Bronchial epithelial cell (primary cell): ENCODE data around the gene MRTFB. TPM values are rescaled to one million over a fixed set of nuclear protein-coding genes. Genes with fewer than 3 reads are reported as not detected.
"Not testable (repeated sequence)": the region's sequence is repeated elsewhere in the genome, so short reads cannot be mapped to it uniquely, and the experiment has no call there.

Experiments used
- DNase-seq: peaks from one replicate; pipeline ENCODE4 v3.0.0-alpha.2; 2010; ENCODE audit warnings: low read depth
- FAIRE-seq: peaks from 2 replicates; lab custom pipeline; 2011; peaks lifted over from hg19 to GRCh38; lab: Jason Lieb, UNC
- H3K27me3 ChIP-seq: 2 replicates; pipeline ENCODE4 v1.5.1; 2011; ENCODE audit warnings: low read length; ENCODE audit not compliant: control insufficient read depth, insufficient read depth
- H3K36me3 ChIP-seq: 2 replicates; pipeline ENCODE4 v1.5.1; 2011; ENCODE audit warnings: low read length; ENCODE audit not compliant: control insufficient read depth, insufficient read depth
- H3K4me3 ChIP-seq: 2 replicates; pipeline ENCODE4 v1.5.1; 2011; ENCODE audit warnings: mild to moderate bottlenecking, low read depth, low read length, control low read depth
- CTCF ChIP-seq: IDR thresholded peaks from 2 replicates; pipeline ENCODE4 v1.5.1; 2011; ENCODE audit warnings: mild to moderate bottlenecking, moderate library complexity, low read length, control low read depth, inconsistent platforms; ENCODE audit not compliant: insufficient read depth, severe bottlenecking
- total RNA-seq: library from RNA; depleted of rRNA; stranded (reverse); fragments of >200 nt; gene quantifications from 2 replicates; pipeline ENCODE4 v1.2.1, GENCODE V29; 2014

Gene MRTFB
- 6.8 and 11.3 TPM in 2 replicates for total RNA-seq

- Histone ChIP-seq H3K36me3 (no peaks in the 10 kb centered on the region), H3K27me3 (no peaks in the 10 kb centered on the region), H3K4me3 (peak within 1 kb of the TSS; percentile 79)
- TF ChIP-seq CTCF = no peak
- DNase-seq = peak; percentile 41
- FAIRE-seq = no peak
Observed at GRCh38 chr16:14070877-14071575, at the start of gene MRTFB. Gene MRTFB (plus strand): TSS chr16:14071319. CDS start chr16:14140607, 69,288 bp downstream.

GRCh38 chr16:14023526-14023925, 47.6 kb upstream of the MRTFB start:
- not testable (repeated sequence) for H3K27me3 ChIP-seq, DNase-seq, H3K36me3 ChIP-seq, FAIRE-seq, H3K4me3 ChIP-seq

- Histone ChIP-seq H3K27me3 (no peaks in the 10 kb centered on the region), H3K36me3 (no peaks in the 10 kb centered on the region), H3K4me3 (no peak overlapping the region)
- FAIRE-seq = no peak
- TF ChIP-seq CTCF = no peak
- DNase-seq = no peak
Observed at GRCh38 chr16:14024283-14024682, 46.8 kb upstream of the MRTFB start.

- Histone ChIP-seq H3K27me3 (no peaks in the 10 kb centered on the region), H3K36me3 (no peaks in the 10 kb centered on the region), H3K4me3 (no peak overlapping the region)
- TF ChIP-seq CTCF = no peak
- FAIRE-seq (no peak), DNase-seq (no peak)
Observed at GRCh38 chr16:14026572-14027285, 44.4 kb upstream of the MRTFB start.

- TF ChIP-seq CTCF = no peak
- H3K27me3 ChIP-seq = no peaks in the 10 kb centered on the region
- no peak for FAIRE-seq
- H3K36me3 ChIP-seq = no peaks in the 10 kb centered on the region
- DNase-seq = no peak
- no peak overlapping the region for H3K4me3 ChIP-seq
Observed at GRCh38 chr16:14028202-14028601, 42.9 kb upstream of the MRTFB start.

- no peaks in the 10 kb centered on the region for H3K36me3 ChIP-seq
- no peak for FAIRE-seq
- H3K27me3 ChIP-seq = no peaks in the 10 kb centered on the region
- no peak for TF ChIP-seq CTCF
- DNase-seq = no peak
- no peak overlapping the region for H3K4me3 ChIP-seq
Observed at GRCh38 chr16:14029658-14030057, 41.5 kb upstream of the MRTFB start.
